ENCODE measurements around the gene TBRG4. TPM values are rescaled to one million over a fixed set of nuclear protein-coding genes. Genes with fewer than 3 reads are reported as not detected.
A peak's percentile ranks its signal among the peaks of the same experiment; 100 is the strongest.

The TBRG4 gene
- total and polyA plus RNA-seq, 2 donors from 2014 or later, result 45.7 to 67.8 TPM

DNA sequence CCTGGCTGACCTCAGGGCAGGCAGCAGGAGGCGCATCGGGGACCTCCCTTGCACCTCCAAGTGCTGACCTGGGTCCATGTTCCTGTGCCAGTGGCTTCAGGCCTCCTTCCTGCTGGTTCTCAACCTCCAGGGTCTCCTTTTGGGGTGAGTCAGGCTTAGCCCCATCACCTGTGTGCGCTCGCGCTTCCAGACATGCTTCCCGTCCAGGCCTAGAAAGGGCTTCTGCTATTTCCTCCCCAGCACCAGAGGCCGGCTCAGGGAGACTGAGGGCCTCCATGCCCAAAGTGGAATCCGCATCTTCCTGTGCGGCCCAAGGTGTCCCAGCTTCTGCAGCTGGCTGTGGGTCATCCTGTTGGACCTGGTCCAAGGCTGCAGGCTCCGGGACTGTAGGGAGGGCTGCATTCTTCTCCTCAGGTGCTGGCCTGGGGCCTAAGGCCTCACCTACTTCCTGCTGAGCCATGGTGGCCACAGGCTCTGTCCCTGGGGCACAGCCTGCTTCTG is 28.6 kb downstream of the TBRG4 start:
- FAIRE-seq (no peak), DNase-seq (peak in 1 of 5 donors; percentile 75)
- intact Hi-C loops (cut with DNase I), result no loop called here
- H3K36me3 ChIP-seq (ENCODE audit: control insufficient read depth in 2 of 3, insufficient read depth in 3 of 3, low read length in 3 of 3), result no peaks in the 10 kb centered on the region
- H3K9me3 ChIP-seq (ENCODE audit: control insufficient read depth in 2 of 3, insufficient read depth in 1 of 3, low read length in 3 of 3), result no peaks in the 10 kb centered on the region
- no peaks in the 10 kb centered on the region for H3K27me3 ChIP-seq (ENCODE audit: control insufficient read depth, insufficient read depth, low read length)
- TF ChIP-seq, protein P1, sequence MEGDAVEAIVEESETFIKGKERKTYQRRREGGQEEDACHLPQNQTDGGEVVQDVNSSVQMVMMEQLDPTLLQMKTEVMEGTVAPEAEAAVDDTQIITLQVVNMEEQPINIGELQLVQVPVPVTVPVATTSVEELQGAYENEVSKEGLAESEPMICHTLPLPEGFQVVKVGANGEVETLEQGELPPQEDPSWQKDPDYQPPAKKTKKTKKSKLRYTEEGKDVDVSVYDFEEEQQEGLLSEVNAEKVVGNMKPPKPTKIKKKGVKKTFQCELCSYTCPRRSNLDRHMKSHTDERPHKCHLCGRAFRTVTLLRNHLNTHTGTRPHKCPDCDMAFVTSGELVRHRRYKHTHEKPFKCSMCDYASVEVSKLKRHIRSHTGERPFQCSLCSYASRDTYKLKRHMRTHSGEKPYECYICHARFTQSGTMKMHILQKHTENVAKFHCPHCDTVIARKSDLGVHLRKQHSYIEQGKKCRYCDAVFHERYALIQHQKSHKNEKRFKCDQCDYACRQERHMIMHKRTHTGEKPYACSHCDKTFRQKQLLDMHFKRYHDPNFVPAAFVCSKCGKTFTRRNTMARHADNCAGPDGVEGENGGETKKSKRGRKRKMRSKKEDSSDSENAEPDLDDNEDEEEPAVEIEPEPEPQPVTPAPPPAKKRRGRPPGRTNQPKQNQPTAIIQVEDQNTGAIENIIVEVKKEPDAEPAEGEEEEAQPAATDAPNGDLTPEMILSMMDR (IDR thresholded peaks at IDR 0.05; ENCODE audit: borderline replicate concordance, extremely low read depth, insufficient read depth), result no peak
- H3K4me1 ChIP-seq (ENCODE audit: control insufficient read depth in 2 of 3, insufficient read depth in 2 of 3, low read depth in 1 of 3, low read length in 3 of 3), result no peaks in the 10 kb centered on the region
- H3K27ac ChIP-seq (ENCODE audit: low read depth in 2 of 2, low read length in 2 of 2), result no peak overlapping the region
- no peak overlapping the region for H3K9ac ChIP-seq (ENCODE audit: low read length in 3 of 3)
- H3K4me3 ChIP-seq (ENCODE audit: low read length in 3 of 3), result no peak overlapping the region

- no peaks in the 10 kb centered on the region for H3K9me3 ChIP-seq (ENCODE audit: control insufficient read depth in 2 of 3, insufficient read depth in 1 of 3, low read length in 3 of 3)
- no peak overlapping the region for H3K9ac ChIP-seq (ENCODE audit: low read length in 3 of 3)
- intact Hi-C loops (cut with DNase I), result no loop called here
- H3K4me3 ChIP-seq (ENCODE audit: low read length in 3 of 3), result no peak overlapping the region
- no peak overlapping the region for H3K27ac ChIP-seq (ENCODE audit: low read depth in 2 of 2, low read length in 2 of 2)
- no peaks in the 10 kb centered on the region for H3K27me3 ChIP-seq (ENCODE audit: control insufficient read depth, insufficient read depth, low read length)
- no peaks in the 10 kb centered on the region for H3K4me1 ChIP-seq (ENCODE audit: control insufficient read depth in 2 of 3, insufficient read depth in 2 of 3, low read depth in 1 of 3, low read length in 3 of 3)
- no peak for FAIRE-seq
- TF ChIP-seq, protein P1 (IDR thresholded peaks at IDR 0.05; ENCODE audit: borderline replicate concordance, extremely low read depth, insufficient read depth), result no peak
- DNase-seq, result peak in 1 of 5 donors; percentile 71
- H3K36me3 ChIP-seq (ENCODE audit: control insufficient read depth in 2 of 3, insufficient read depth in 3 of 3, low read length in 3 of 3), result no peaks in the 10 kb centered on the region
Measured at GRCh38 chr7:45082031-45082830, 29.3 kb downstream of the TBRG4 start.

DNA sequence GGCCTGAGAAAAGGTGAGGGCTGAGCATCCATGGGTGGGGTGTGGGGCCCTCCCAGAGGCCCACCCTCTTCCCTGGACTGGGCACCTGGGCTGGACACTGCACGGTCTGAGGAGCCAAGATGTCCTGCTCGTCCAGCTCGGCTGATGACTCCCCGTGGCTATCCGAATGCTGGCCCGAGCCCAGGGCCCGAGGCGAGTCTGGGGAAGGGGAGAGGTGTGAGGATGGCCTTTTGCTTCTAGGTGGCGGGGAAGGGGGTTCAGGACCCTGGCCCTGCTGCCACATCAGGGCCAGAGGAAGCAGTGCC is 29.9 kb downstream of the TBRG4 start:
- H3K9ac ChIP-seq (ENCODE audit: low read length in 3 of 3), result no peak overlapping the region
- intact Hi-C loops (cut with DNase I), result no loop called here
- FAIRE-seq, result no peak
- TF ChIP-seq, protein P1 (IDR thresholded peaks at IDR 0.05; ENCODE audit: borderline replicate concordance, extremely low read depth, insufficient read depth), result no peak
- H3K4me3 ChIP-seq (ENCODE audit: low read length in 3 of 3), result no peak overlapping the region
- H3K4me1 ChIP-seq (ENCODE audit: control insufficient read depth in 2 of 3, insufficient read depth in 2 of 3, low read depth in 1 of 3, low read length in 3 of 3), result no peaks in the 10 kb centered on the region
- no peak overlapping the region for H3K27ac ChIP-seq (ENCODE audit: low read depth in 2 of 2, low read length in 2 of 2)
- H3K27me3 ChIP-seq (ENCODE audit: control insufficient read depth, insufficient read depth, low read length), result no peaks in the 10 kb centered on the region
- H3K36me3 ChIP-seq (ENCODE audit: control insufficient read depth in 2 of 3, insufficient read depth in 3 of 3, low read length in 3 of 3), result peaks cover 0 to 3% (median 0%) of the 10 kb centered on the region in 3 donors
- no peaks in the 10 kb centered on the region for H3K9me3 ChIP-seq (ENCODE audit: control insufficient read depth in 2 of 3, insufficient read depth in 1 of 3, low read length in 3 of 3)
- peak in 1 of 5 donors; percentile 35 for DNase-seq
